Left ventricle myocardium inferior (tissue), 1 donor: ENCODE measurements around the gene FRY. TPM values are rescaled to one million over a fixed set of nuclear protein-coding genes. Genes with fewer than 3 reads are reported as not detected.

ENCODE experiments used
- DNase-seq: peaks from one replicate; pipeline ENCODE4 v3.0.0-alpha.2; 2020
- H3K27ac ChIP-seq: fragments of 200-600 bp; replicated peaks from 2 replicates; pipeline ENCODE4 v1.8.0; 2021
- H3K27me3 ChIP-seq: fragments of 200-600 bp; 2 replicates; pipeline ENCODE4 v1.8.0; 2021; ENCODE audit warnings: low read depth
- H3K36me3 ChIP-seq: fragments of 200-600 bp; 2 replicates; pipeline ENCODE4 v1.8.0; 2021
- H3K4me1 ChIP-seq: fragments of 200-600 bp; 2 replicates; pipeline ENCODE4 v1.8.0; 2021
- H3K4me3 ChIP-seq: fragments of 200-600 bp; 2 replicates; pipeline ENCODE4 v1.8.0; 2021; ENCODE audit warnings: mild to moderate bottlenecking, moderate library complexity
- H3K9me3 ChIP-seq: fragments of 200-600 bp; replicated peaks from 2 replicates; pipeline ENCODE4 v1.8.0; 2021
- CTCF ChIP-seq: fragments of 200-600 bp; IDR thresholded peaks from 2 replicates; pipeline ENCODE4 v1.8.0; 2021; ENCODE audit warnings: antibody characterized with exemption, mild to moderate bottlenecking, borderline replicate concordance
- intact Hi-C: fragments of 100-400 bp; cut with micrococcal nuclease; formaldehyde crosslinking; loops from one replicate; pipeline ENCODE4 v1.11.0; 2022
- total RNA-seq: library from RNA; stranded (reverse); fragmentation: NEBNext Ultra II Directional; extraction: Animal tissue kit (Norgen Biotek cat#: 25700); gene quantifications from one replicate; pipeline ENCODE4 v1.2.1, GENCODE V29; 2021
- donor health status: DM: no; HTN: yes; CAD: no; lungs with severe emphysema.

Gene FRY
- total RNA-seq, 1 donor from 2014 or later = 167 TPM

GRCh38 chr13:32266130-32266529 lies 234.6 kb downstream of the FRY start:
- TF ChIP-seq CTCF = no peak
- Histone ChIP-seq H3K27me3 (no peaks in the 10 kb centered on the region), H3K4me1 (peaks cover 60% of the 10 kb centered on the region), H3K9me3 (no peaks in the 10 kb centered on the region), H3K36me3 (peaks cover 89% of the 10 kb centered on the region), H3K4me3 (no peak overlapping the region), H3K27ac (peak overlapping the region; percentile 83)
- intact Hi-C loops = no loop called here
- no peak for DNase-seq

GRCh38 chr13:32267836-32268439 lies 236.4 kb downstream of the FRY start:
- Histone ChIP-seq H3K36me3 (peaks cover 97% of the 10 kb centered on the region), H3K4me1 (peaks cover 53% of the 10 kb centered on the region), H3K9me3 (no peaks in the 10 kb centered on the region), H3K4me3 (no peak overlapping the region), H3K27me3 (no peaks in the 10 kb centered on the region), H3K27ac (no peak overlapping the region)
- DNase-seq = no peak
- peak; percentile 55 for TF ChIP-seq CTCF
- intact Hi-C loops = no loop called here

GRCh38 chr13:32272021-32272683 lies 240.6 kb downstream of the FRY start:
- Histone ChIP-seq H3K36me3 (peaks cover 97% of the 10 kb centered on the region), H3K4me1 (peaks cover 21% of the 10 kb centered on the region), H3K27me3 (no peaks in the 10 kb centered on the region), H3K9me3 (no peaks in the 10 kb centered on the region), H3K27ac (peak overlapping the region; percentile 42), H3K4me3 (no peak overlapping the region)
- intact Hi-C loops = no loop called here
- DNase-seq = no peak
- no peak for TF ChIP-seq CTCF

GRCh38 chr13:32277839-32278238 lies 246.3 kb downstream of the FRY start:
- Histone ChIP-seq H3K9me3 (no peaks in the 10 kb centered on the region), H3K27me3 (no peaks in the 10 kb centered on the region), H3K27ac (no peak overlapping the region), H3K36me3 (peaks cover 87% of the 10 kb centered on the region), H3K4me3 (no peak overlapping the region), H3K4me1 (peaks cover 8% of the 10 kb centered on the region)
- no peak for TF ChIP-seq CTCF
- intact Hi-C loops = no loop called here
- DNase-seq = no peak

GRCh38 chr13:32278426-32278825 lies 246.9 kb downstream of the FRY start:
- TF ChIP-seq CTCF = no peak
- DNase-seq = no peak
- no peak overlapping the region for H3K4me3 ChIP-seq
- intact Hi-C loops = no loop called here
- H3K27ac ChIP-seq = no peak overlapping the region
- H3K27me3 ChIP-seq = no peaks in the 10 kb centered on the region
- H3K9me3 ChIP-seq = no peaks in the 10 kb centered on the region
- peaks cover 88% of the 10 kb centered on the region for H3K36me3 ChIP-seq
- peaks cover 10% of the 10 kb centered on the region for H3K4me1 ChIP-seq
